Omental fat pad (tissue), 4 donors: ENCODE results near the gene SHROOM2. TPM values are rescaled to one million over a fixed set of nuclear protein-coding genes. Genes with fewer than 3 reads are reported as not detected.
"Not testable (repeated sequence)": the region's sequence is repeated elsewhere in the genome, so short reads cannot be mapped to it uniquely, and the experiment has no call there.

Source experiments
- ATAC-seq: fragments of 150-250 bp; one replicate; pipeline ENCODE4 v1.9.1; 2016; ENCODE audit warnings: mild to moderate bottlenecking, moderate library complexity; ENCODE audit not compliant: low FRiP score
- DNase-seq: peaks from one replicate; pipeline ENCODE4 v3.0.0-alpha.2; 2019; ENCODE audit warnings: low spot score
- total RNA-seq, 4 donors: library from RNA; depleted of rRNA; stranded (reverse); fragments of >200 nt; gene quantifications; one replicate each; pipeline ENCODE4 v1.1.0, GENCODE V29; 2016
- TF ChIP-seq, protein P1 (sequence below), 3 donors: fragments of 450-650 bp; IDR thresholded peaks; one replicate each; pipeline ENCODE4 v1.5.1; 2016 to 2017; ENCODE audit warnings: antibody characterized with exemption in 3 of 3, mild to moderate bottlenecking in 3 of 3, moderate library complexity in 2 of 3

Gene SHROOM2
- total RNA-seq, 4 donors from 2014 or later, result 0.88 to 2.4 (median 2.1) TPM

- TF ChIP-seq, protein P1, sequence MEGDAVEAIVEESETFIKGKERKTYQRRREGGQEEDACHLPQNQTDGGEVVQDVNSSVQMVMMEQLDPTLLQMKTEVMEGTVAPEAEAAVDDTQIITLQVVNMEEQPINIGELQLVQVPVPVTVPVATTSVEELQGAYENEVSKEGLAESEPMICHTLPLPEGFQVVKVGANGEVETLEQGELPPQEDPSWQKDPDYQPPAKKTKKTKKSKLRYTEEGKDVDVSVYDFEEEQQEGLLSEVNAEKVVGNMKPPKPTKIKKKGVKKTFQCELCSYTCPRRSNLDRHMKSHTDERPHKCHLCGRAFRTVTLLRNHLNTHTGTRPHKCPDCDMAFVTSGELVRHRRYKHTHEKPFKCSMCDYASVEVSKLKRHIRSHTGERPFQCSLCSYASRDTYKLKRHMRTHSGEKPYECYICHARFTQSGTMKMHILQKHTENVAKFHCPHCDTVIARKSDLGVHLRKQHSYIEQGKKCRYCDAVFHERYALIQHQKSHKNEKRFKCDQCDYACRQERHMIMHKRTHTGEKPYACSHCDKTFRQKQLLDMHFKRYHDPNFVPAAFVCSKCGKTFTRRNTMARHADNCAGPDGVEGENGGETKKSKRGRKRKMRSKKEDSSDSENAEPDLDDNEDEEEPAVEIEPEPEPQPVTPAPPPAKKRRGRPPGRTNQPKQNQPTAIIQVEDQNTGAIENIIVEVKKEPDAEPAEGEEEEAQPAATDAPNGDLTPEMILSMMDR (IDR thresholded peaks at IDR 0.05), result no peak
- no peak for DNase-seq
- no peak for ATAC-seq
Measured at GRCh38 chrX:9797384-9798360, 11.4 kb downstream of the SHROOM2 start.

DNA sequence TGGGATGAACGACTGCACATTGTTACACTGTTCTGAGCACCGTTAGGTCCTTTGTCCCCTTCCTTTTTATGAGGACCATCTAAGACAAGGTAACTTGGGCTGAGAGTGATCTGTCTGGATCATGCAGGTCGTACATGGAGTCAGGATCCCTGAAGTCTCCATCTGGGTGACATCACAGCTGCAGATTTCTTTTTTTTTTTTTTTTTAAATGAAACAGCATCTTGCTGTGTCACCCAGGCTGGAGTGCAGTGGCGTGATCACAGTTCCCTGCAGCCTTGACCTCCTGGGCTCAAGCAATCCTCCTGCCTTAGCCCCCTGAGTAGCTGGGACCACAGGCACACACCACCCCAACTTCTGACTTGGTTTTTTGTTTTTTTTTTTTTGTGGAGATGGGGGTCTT lies 16.5 kb downstream of the SHROOM2 start:
- DNase-seq, result no peak
- TF ChIP-seq, protein P1 (IDR thresholded peaks at IDR 0.05), result no peak
- ATAC-seq, result no peak

DNA sequence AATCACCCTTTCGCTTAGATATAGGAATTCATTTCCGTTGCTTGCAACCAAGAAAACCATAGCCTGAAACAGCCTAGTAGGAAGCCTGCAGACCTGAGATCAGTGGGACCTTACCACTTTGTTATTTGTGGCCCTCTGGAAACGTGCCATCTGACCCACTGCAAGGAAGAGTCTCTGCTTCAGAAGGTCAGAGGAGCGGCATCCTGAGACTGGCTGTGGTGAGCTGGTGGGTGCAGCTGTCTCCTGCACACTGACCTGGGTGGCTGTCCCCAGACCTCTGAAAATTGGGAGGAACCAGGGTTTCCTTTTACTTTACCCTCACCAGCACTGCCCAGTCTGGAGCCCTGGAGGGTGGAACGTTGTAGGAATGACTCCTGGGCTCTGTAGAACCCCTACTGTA lies 18.2 kb downstream of the SHROOM2 start:
- no peak for DNase-seq
- TF ChIP-seq, protein P1 (IDR thresholded peaks at IDR 0.05), result no peak
- no peak for ATAC-seq

GRCh38 chrX:9805956-9806355 lies 19.7 kb downstream of the SHROOM2 start:
- DNase-seq, result no peak
- ATAC-seq, result no peak

DNA sequence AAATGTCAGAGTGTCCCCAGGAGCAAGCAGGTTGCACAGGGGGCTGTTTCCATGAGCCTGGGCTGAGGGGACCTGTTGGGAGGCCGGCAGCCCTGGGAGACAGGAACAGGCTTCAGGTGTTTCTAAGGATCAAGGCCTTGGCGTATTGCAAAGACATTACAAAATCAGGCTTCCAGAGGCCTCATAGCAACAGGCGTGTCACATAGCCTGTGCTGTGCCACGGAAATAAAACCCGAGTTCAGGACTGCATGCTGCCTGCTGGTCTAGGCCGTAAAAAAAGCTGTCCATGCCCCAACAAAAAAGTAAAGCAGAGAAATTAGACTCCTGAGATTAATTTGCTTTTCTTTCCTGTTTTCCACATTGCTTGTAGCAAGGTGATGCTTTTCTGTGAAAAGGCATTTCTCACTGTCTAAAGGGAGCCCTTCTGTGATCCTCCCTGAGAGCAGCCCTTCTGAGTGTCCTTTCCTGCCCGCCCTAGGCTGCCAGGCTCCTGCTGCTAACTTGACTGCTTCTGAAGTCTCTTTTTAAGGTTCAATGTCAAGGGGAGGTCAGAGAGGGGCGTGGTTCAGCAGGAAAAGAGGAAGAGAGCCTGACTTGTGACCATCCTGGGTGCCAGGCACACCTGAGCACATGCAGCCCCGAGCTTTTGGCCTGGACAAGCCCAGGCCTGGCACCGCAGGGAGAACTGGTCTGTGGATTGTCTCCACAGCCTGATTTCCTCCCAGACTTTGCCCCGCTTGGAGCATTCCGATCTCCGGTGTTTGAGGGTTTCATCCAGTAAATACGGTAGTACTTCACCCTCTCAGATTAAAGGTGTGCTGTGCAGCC lies 21.3 kb downstream of the SHROOM2 start:
- DNase-seq (no peak), ATAC-seq (no peak)
- TF ChIP-seq, protein P1 (IDR thresholded peaks at IDR 0.05), result no peak

More at GRCh38 chrX:9805956-9806355, 19.7 kb downstream of the SHROOM2 start:
- TF ChIP-seq, protein P1 (IDR thresholded peaks at IDR 0.05), result no peak

DNA sequence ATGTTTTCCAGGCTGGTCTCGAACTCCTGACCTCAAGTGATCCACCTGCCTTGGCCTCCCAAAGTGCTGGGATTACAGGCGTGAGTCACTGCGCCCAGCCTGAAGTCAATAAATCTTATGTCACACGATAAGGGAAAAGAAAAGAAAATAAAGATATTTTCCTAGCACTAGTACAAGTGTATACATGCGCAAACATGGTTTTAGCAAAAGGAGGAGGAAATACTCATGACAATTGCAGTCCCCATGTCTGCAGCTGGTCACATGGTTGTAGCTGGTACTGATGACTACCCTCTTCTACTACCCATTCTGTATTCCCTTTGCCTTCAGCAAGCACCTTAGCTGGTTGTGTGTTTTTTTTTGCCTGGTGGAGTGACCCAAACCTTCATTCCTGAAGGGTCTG lies 23.6 kb downstream of the SHROOM2 start:
- ATAC-seq, DNase-seq: not testable (repeated sequence)

DNA sequence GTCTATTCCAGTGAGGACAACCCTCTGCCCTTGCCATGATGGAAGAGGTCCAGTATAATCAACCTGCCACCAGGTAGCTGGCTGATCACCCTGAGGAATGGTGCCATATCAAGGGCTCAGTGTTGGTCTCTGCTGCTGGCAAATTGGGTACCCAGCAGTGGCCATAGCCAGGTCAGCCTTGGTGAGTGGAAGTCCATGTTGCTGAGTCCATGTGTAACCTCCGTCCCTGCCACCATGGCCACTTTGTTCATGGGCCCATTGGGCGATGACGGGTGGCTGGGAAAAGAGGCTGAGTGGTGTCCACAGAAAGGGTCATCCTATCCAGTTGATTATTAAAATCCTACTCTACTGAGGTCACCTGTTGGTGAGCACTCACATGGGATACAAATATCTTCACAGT lies 24.9 kb downstream of the SHROOM2 start:
- ATAC-seq, result not testable (repeated sequence)

More for the DNA sequence above, 24.9 kb downstream of the SHROOM2 start:
- not testable (repeated sequence) for DNase-seq
